B cell (primary cell): ENCODE results near the gene TMEM143. TPM values are rescaled to one million over a fixed set of nuclear protein-coding genes. Genes with fewer than 3 reads are reported as not detected.
"Not testable (repeated sequence)": the region's sequence is repeated elsewhere in the genome, so short reads cannot be mapped to it uniquely, and the experiment has no call there.

Experiments
- ATAC-seq: fragments of 200-7000 bp; cut with Tn5 transposase; one replicate; pipeline ENCODE4 v1.10.0; 2021; ENCODE audit warnings: low read depth, mild to moderate bottlenecking, moderate number of reproducible peaks, moderate library complexity
- CTCF ChIA-PET: fragments of 350-600 bp; sonication (Branson Sonifier 250); formaldehyde crosslinking; loops from one replicate; lab custom pipeline; 2021; ENCODE audit warnings: antibody characterized with exemption, inconsistent platforms; lab: Charles Lee
- POLR2A ChIA-PET: fragments of 350-600 bp; sonication (Branson Sonifier 250); formaldehyde crosslinking; loops from one replicate; lab custom pipeline; 2021; ENCODE audit warnings: antibody characterized with exemption; lab: Charles Lee
- DNase-seq: peaks from one replicate; pipeline ENCODE4 v3.0.0; 2013
- H2AFZ ChIP-seq: 2 replicates; pipeline ENCODE4 v1.6.1; 2012; ENCODE audit warnings: mild to moderate bottlenecking, low read depth, low read length; ENCODE audit not compliant: insufficient read depth, poor library complexity, severe bottlenecking
- H3K27ac ChIP-seq, 2 donors: 1 replicate in 1 of 2; 2 replicates in 1 of 2; pipeline ENCODE4 v1.5.1; 2012 to 2013; ENCODE audit warnings: low read length in 2 of 2, mild to moderate bottlenecking in 2 of 2, moderate library complexity in 1 of 2
- H3K27me3 ChIP-seq, 4 experiments: fragments of 200-600 bp in 1 of 4; sonication (generic) in 1 of 4; replicated peaks in 1 of 4; 1 replicate in 2 of 4; 2 replicates in 2 of 4; pipeline versions ENCODE4 v1.6.1 to v1.7.0; 2013 to 2016; ENCODE audit warnings: low read length in 3 of 4, mild to moderate bottlenecking in 2 of 4, mixed read lengths in 1 of 4, moderate library complexity in 1 of 4; ENCODE audit not compliant: insufficient read depth in 4 of 4, control insufficient read depth in 3 of 4; ENCODE audit errors: control extremely low read depth in 1 of 4
- H3K36me3 ChIP-seq, 2 experiments: replicated peaks in 1 of 2; 1 replicate in 1 of 2; 2 replicates in 1 of 2; pipeline versions ENCODE4 v1.6.1 to v1.7.1; 2013; ENCODE audit warnings: low read length in 1 of 2; ENCODE audit not compliant: insufficient read depth in 2 of 2, control insufficient read depth in 1 of 2; ENCODE audit errors: control extremely low read depth in 1 of 2, extremely low read depth in 1 of 2
- H3K4me1 ChIP-seq, 2 donors: fragments of 200-600 bp in 1 of 2; sonication (generic) in 1 of 2; 1 replicate in 1 of 2; 2 replicates in 1 of 2; pipeline versions ENCODE4 v1.5.1 to v1.6.1; 2013 to 2017; ENCODE audit warnings: low read length in 2 of 2; ENCODE audit not compliant: control insufficient read depth in 2 of 2, insufficient read depth in 2 of 2
- H3K4me2 ChIP-seq: replicated peaks from 2 replicates; pipeline ENCODE3; 2012; ENCODE audit warnings: mild to moderate bottlenecking, low read depth, low read length; ENCODE audit not compliant: poor library complexity, severe bottlenecking
- H3K4me3 ChIP-seq, 5 experiments: fragments of 200-600 bp in 1 of 5; sonication (generic) in 1 of 5; 1 replicate in 3 of 5; 2 replicates in 2 of 5; pipeline versions ENCODE4 v1.5.1 to v1.7.0; 2011 to 2016; ENCODE audit warnings: low read length in 4 of 5, mild to moderate bottlenecking in 4 of 5, low read depth in 2 of 5, control low read depth in 1 of 5, moderate library complexity in 1 of 5; ENCODE audit not compliant: insufficient read depth in 1 of 5; ENCODE audit errors: control extremely low read depth in 1 of 5, extremely low read depth in 1 of 5
- H3K79me2 ChIP-seq: fragments of 200-600 bp; sonication (generic); one replicate; pipeline ENCODE4 v1.6.0; 2016; ENCODE audit warnings: low read length; ENCODE audit not compliant: control insufficient read depth, insufficient read depth
- H3K9ac ChIP-seq: fragments of 200-600 bp; sonication (generic); 2 replicates; pipeline ENCODE4 v1.6.1; 2017; ENCODE audit warnings: mild to moderate bottlenecking, low read length, moderate library complexity
- H3K9me3 ChIP-seq, 3 donors: one replicate each; pipeline versions ENCODE4 v1.6.1 to v1.7.1; 2013; ENCODE audit warnings: low read length in 2 of 3; ENCODE audit not compliant: control insufficient read depth in 2 of 3, insufficient read depth in 1 of 3; ENCODE audit errors: control extremely low read depth in 1 of 3
- H4K20me1 ChIP-seq: 2 replicates; pipeline ENCODE4 v1.6.0; 2012; ENCODE audit warnings: mild to moderate bottlenecking, low read length; ENCODE audit not compliant: insufficient read depth, control insufficient read depth, poor library complexity, severe bottlenecking
- H3K27ac Mint-ChIP-seq: one replicate; pipeline ENCODE4 v1.8.0; 2021; ENCODE audit warnings: mixed read lengths
- H3K27me3 Mint-ChIP-seq: one replicate; pipeline ENCODE4 v1.8.0; 2021; ENCODE audit warnings: mixed read lengths
- H3K4me1 Mint-ChIP-seq: one replicate; pipeline ENCODE4 v1.8.0; 2021; ENCODE audit warnings: mixed read lengths
- H3K4me3 Mint-ChIP-seq: one replicate; pipeline ENCODE4 v1.8.0; 2021; ENCODE audit warnings: mixed read lengths
- H3K9me3 Mint-ChIP-seq: one replicate; pipeline ENCODE4 v1.8.0; 2022; ENCODE audit warnings: mixed read lengths; ENCODE audit not compliant: insufficient read depth
- EZH2 ChIP-seq: IDR thresholded peaks from 2 replicates; pipeline ENCODE4 v1.6.1; 2012; ENCODE audit warnings: borderline replicate concordance, low read depth, mild to moderate bottlenecking, moderate library complexity, low read length; ENCODE audit not compliant: insufficient read depth, poor library complexity, severe bottlenecking
- WGBS: methylation state at CpG from one replicate; pipeline ENCODE4 v1.1.5; 2013; ENCODE audit warnings: missing lambda C conversion rate; ENCODE audit not compliant: insufficient coverage; 5-methylcytosine and 5-hydroxymethylcytosine counted together
- intact Hi-C: fragments of 100-400 bp; cut with micrococcal nuclease; formaldehyde crosslinking; loops from one replicate; pipeline ENCODE4 v1.10.0; 2022
- polyA plus RNA-seq: library from polyadenylated mRNA; depleted of rRNA; stranded (reverse); fragments of >200 nt; gene quantifications from 2 replicates; pipeline ENCODE4 v1.2.3, GENCODE V29; 2012
- total RNA-seq, 2 donors: library from RNA; stranded (reverse); fragments of 120-200 nt in 1 of 2; gene quantifications; 1 replicate in 1 of 2; 2 replicates in 1 of 2; pipeline versions ENCODE4 v1.2.3 to v1.2.4, GENCODE V29; 2013 to 2022
- TF ChIP-seq, protein P1 (sequence below): fragments of 200-600 bp; IDR thresholded peaks from one replicate; pipeline ENCODE4 v1.8.0; 2022; ENCODE audit warnings: antibody characterized with exemption, mild to moderate bottlenecking

The TMEM143 gene
- total and polyA plus RNA-seq, 2 donors (not counting 1 experiment from before 2014, with no cell fraction given) = 30.0 to 34.3 TPM

DNA sequence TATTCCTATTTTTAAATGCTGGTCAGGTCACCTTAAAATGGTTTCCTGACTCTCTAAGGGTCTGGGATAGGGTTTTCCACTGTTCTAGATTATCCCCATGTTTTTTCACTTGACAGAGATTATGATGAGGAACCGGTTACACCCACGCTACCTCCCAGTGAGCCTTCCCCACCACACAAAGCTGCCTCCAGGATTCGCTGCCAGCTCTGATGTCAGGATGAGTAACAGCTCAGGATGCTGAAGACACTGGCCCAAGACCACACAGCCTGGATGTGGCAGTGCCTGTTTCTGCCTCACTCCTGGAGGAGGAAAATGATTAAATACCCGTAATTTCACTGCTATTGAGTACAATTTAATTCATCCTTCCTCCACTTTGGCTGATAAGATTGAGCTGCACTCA lies 70.9 kb downstream of the TMEM143 start:
- no peak overlapping the region for H3K9ac ChIP-seq
- DNase-seq (no peak), ATAC-seq (no peak)
- no peak overlapping the region for H2AFZ ChIP-seq
- TF ChIP-seq EZH2 = no peak
- TF ChIP-seq, protein P1, sequence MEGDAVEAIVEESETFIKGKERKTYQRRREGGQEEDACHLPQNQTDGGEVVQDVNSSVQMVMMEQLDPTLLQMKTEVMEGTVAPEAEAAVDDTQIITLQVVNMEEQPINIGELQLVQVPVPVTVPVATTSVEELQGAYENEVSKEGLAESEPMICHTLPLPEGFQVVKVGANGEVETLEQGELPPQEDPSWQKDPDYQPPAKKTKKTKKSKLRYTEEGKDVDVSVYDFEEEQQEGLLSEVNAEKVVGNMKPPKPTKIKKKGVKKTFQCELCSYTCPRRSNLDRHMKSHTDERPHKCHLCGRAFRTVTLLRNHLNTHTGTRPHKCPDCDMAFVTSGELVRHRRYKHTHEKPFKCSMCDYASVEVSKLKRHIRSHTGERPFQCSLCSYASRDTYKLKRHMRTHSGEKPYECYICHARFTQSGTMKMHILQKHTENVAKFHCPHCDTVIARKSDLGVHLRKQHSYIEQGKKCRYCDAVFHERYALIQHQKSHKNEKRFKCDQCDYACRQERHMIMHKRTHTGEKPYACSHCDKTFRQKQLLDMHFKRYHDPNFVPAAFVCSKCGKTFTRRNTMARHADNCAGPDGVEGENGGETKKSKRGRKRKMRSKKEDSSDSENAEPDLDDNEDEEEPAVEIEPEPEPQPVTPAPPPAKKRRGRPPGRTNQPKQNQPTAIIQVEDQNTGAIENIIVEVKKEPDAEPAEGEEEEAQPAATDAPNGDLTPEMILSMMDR = no peak
- no peaks in the 10 kb centered on the region for H3K9me3 ChIP-seq
- no peak overlapping the region for H3K4me2 ChIP-seq
- intact Hi-C loops = no loop called here
- no peaks in the 10 kb centered on the region for H3K79me2 ChIP-seq
- WGBS = 100% methylated on average over 4 of the region's 4 CpGs
- no peaks in the 10 kb centered on the region for H3K27me3 ChIP-seq
- CTCF ChIA-PET = interaction anchor here (0.7 to 5.4 kb wide), 5 partner anchors 13 to 40 kb away, joined by 3 to 52 read pairs (median 4); partner anchors contain the start of gene ZNF114
- no peak overlapping the region for H3K27ac Mint-ChIP-seq
- POLR2A ChIA-PET = no interaction called here
- H3K4me1 ChIP-seq = peaks cover 4 to 13% of the 10 kb centered on the region in 2 donors
- peaks cover 10% of the 10 kb centered on the region for H3K4me1 Mint-ChIP-seq
- H3K27ac ChIP-seq = no peak overlapping the region
- H3K36me3 ChIP-seq = no peaks in the 10 kb centered on the region
- H3K9me3 Mint-ChIP-seq = no peaks in the 10 kb centered on the region
- H3K4me3 ChIP-seq = no peak overlapping the region
- no peak overlapping the region for H3K4me3 Mint-ChIP-seq
- H3K27me3 Mint-ChIP-seq = no peaks in the 10 kb centered on the region
- no peaks in the 10 kb centered on the region for H4K20me1 ChIP-seq

DNA sequence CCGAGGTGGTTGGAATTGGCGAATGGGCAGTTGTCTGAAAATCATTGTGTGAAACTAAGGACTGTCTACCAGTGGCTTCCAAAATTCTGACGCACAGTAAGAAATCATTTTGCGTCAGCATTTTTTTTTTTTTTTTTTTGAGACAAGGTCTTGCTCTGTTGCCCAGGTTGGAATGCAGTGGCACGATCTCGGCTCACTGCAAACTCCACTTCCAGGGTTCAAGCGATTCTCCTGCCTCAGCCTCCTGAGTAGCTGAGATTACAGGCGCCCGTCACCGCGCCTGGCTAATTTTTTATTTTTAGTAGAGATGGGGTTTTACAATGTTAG lies 72.3 kb downstream of the TMEM143 start:
- not testable (repeated sequence) for H3K9me3 Mint-ChIP-seq, H4K20me1 ChIP-seq, H3K27me3 Mint-ChIP-seq, H3K27ac ChIP-seq, H3K4me1 Mint-ChIP-seq, H3K9me3 ChIP-seq, DNase-seq, H3K27ac Mint-ChIP-seq, H3K79me2 ChIP-seq, H3K36me3 ChIP-seq, H3K27me3 ChIP-seq, ATAC-seq
- POLR2A ChIA-PET = interaction anchor here (0.6 kb wide), 1 partner anchor 30 kb away, joined by 9 read pairs; no protein-coding TSS in a partner anchor
- peak overlapping the region; percentile 85 for H3K4me3 Mint-ChIP-seq
- peak overlapping the region; percentile 79 for H2AFZ ChIP-seq
- intact Hi-C loops = loop anchor here (1.0 kb wide), 3 partner anchors 20 to 42 kb away; no protein-coding TSS in a partner anchor
- peak overlapping the region; percentile 91 for H3K4me2 ChIP-seq
- peak overlapping the region in 4 of 5 experiments; percentile 42 to 71 (median 56) for H3K4me3 ChIP-seq
- H3K9ac ChIP-seq = peak overlapping the region; percentile 58
- TF ChIP-seq, protein P1 = peak; percentile 18
- 0% methylated on average over 4 of the region's 11 CpGs for WGBS
- CTCF ChIA-PET = interaction anchor here (0.6 to 5.4 kb wide), 12 partner anchors 19 to 328 kb away, joined by 3 to 52 read pairs (median 3); partner anchors contain the start of gene ZNF114
- H3K4me1 ChIP-seq = peaks cover 4 to 13% of the 10 kb centered on the region in 2 donors
